ENCODE measurements around the gene ARL4A.

The ARL4A gene

GRCh38 chr7:12728192-12728538, 40.7 kb downstream of the ARL4A start:
- no peak overlapping the region for H3K4me3 ChIP-seq (ENCODE audit: low read depth, low read length)
- TF ChIP-seq CTCF (conservative IDR thresholded peaks at IDR 0.05; ENCODE audit: low read depth, low read length): no peak
- no peak for DNase-seq (ENCODE audit: low read depth)

GRCh38 chr7:12729112-12729511, 41.7 kb downstream of the ARL4A start:
- peak; percentile 83 for DNase-seq (ENCODE audit: low read depth)
- no peak for TF ChIP-seq CTCF (conservative IDR thresholded peaks at IDR 0.05; ENCODE audit: low read depth, low read length)
- no peak overlapping the region for H3K4me3 ChIP-seq (ENCODE audit: low read depth, low read length)

GRCh38 chr7:12730523-12730922, 43.1 kb downstream of the ARL4A start:
- H3K4me3 ChIP-seq (ENCODE audit: low read depth, low read length): no peak overlapping the region
- DNase-seq (ENCODE audit: low read depth): no peak
- no peak for TF ChIP-seq CTCF (conservative IDR thresholded peaks at IDR 0.05; ENCODE audit: low read depth, low read length)

- peak; percentile 51 for TF ChIP-seq CTCF (conservative IDR thresholded peaks at IDR 0.05; ENCODE audit: low read depth, low read length)
- no peak overlapping the region for H3K4me3 ChIP-seq (ENCODE audit: low read depth, low read length)
- peak; percentile 72 for DNase-seq (ENCODE audit: low read depth)
Observed at GRCh38 chr7:12731214-12731656, 43.8 kb downstream of the ARL4A start.

GRCh38 chr7:12731775-12732174, 44.3 kb downstream of the ARL4A start:
- no peak overlapping the region for H3K4me3 ChIP-seq (ENCODE audit: low read depth, low read length)
- DNase-seq (ENCODE audit: low read depth): no peak
- TF ChIP-seq CTCF (conservative IDR thresholded peaks at IDR 0.05; ENCODE audit: low read depth, low read length): no peak

- H3K4me3 ChIP-seq (ENCODE audit: low read depth, low read length): no peak overlapping the region
- DNase-seq (ENCODE audit: low read depth): no peak
- no peak for TF ChIP-seq CTCF (conservative IDR thresholded peaks at IDR 0.05; ENCODE audit: low read depth, low read length)
Observed at GRCh38 chr7:12732428-12732827, 45.0 kb downstream of the ARL4A start.

- H3K4me3 ChIP-seq (ENCODE audit: low read depth, low read length): no peak overlapping the region
- no peak for DNase-seq (ENCODE audit: low read depth)
- no peak for TF ChIP-seq CTCF (conservative IDR thresholded peaks at IDR 0.05; ENCODE audit: low read depth, low read length)
Observed at GRCh38 chr7:12735923-12736322, 48.5 kb downstream of the ARL4A start.

All from choroid plexus epithelial cell (primary cell).